Measurements from ENCODE around the gene ELK4. TPM values are rescaled to one million over a fixed set of nuclear protein-coding genes. Genes with fewer than 3 reads are reported as not detected.

Gene ELK4
- total RNA-seq, 1 donor from 2014 or later, result 16.1 TPM

DNA sequence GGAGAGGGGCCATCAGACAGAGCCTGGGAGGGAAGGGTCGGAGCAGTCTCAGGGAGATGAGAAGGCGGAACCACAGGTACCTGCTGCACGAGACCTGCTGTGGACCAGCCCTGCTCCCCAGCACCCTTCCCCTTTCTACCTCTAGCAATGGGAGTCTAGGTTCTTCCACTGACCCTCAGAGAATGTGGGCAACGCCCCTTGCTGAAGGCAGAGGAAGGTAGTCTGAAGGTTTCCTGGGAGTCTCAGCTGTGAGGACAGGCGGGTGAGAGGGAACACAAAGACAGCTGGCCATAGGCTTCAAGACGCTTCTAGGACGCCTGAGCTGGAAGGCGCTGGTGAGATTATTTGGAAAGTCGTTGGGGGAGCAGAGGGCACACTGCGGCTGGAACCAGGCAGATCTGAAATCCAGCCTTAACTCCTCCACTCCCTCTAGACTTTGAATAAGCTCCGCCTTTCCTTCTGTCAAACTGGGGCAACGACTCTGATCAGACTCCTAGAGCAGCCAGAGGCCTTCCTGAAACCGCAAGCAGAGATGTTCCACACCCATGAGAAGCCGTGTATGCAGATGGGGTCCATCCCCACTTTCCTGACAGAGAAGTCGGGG, 30.4 kb upstream of the ELK4 start:
- no peaks in the 10 kb centered on the region for H3K27me3 ChIP-seq (ENCODE audit: control insufficient read depth, insufficient read depth, low read length)
- no peak overlapping the region for H3K4me3 ChIP-seq (ENCODE audit: low read depth, low read length)
- TF ChIP-seq, protein P1, sequence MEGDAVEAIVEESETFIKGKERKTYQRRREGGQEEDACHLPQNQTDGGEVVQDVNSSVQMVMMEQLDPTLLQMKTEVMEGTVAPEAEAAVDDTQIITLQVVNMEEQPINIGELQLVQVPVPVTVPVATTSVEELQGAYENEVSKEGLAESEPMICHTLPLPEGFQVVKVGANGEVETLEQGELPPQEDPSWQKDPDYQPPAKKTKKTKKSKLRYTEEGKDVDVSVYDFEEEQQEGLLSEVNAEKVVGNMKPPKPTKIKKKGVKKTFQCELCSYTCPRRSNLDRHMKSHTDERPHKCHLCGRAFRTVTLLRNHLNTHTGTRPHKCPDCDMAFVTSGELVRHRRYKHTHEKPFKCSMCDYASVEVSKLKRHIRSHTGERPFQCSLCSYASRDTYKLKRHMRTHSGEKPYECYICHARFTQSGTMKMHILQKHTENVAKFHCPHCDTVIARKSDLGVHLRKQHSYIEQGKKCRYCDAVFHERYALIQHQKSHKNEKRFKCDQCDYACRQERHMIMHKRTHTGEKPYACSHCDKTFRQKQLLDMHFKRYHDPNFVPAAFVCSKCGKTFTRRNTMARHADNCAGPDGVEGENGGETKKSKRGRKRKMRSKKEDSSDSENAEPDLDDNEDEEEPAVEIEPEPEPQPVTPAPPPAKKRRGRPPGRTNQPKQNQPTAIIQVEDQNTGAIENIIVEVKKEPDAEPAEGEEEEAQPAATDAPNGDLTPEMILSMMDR (IDR thresholded peaks at IDR 0.05; ENCODE audit: insufficient read depth, low read length, poor library complexity, severe bottlenecking), result no peak
- no peak for DNase-seq (ENCODE audit: low read depth)
- H3K36me3 ChIP-seq (ENCODE audit: control insufficient read depth, insufficient read depth, low read length), result peaks cover 1% of the 10 kb centered on the region

DNA sequence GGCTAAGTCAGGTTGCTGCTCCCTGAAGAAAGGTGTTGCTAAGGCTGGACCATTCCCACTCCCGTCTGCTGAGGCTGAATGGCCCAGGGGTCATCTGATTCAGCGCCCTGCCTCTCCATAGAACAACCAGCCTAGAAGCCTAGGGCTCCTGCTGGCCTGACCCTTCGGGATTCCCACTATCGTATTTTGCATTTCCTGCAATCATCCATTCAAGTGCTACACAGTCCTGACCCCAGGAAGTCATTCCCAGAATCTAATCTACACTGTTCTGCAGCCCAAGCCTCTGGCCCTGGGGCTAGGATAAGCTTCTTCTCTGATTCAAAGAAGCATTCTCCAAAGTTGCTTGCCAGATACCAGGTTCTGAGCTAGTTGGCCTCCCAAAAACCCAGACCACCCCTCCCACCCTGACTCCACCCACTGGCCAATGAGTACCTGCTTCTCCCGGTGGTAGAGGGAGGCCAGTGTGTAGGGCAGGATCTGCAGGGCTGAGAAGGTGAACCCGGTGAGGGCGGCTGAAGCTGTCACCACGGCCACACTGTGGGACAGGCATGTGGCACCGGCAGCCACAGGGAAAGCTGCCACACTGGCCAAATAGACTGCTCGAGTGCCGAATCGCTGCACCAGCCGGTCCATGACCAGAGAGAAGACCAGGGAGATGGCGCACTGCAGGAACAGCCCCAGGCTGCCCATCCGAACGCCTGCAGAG, 29.8 kb upstream of the ELK4 start:
- peaks cover 1% of the 10 kb centered on the region for H3K36me3 ChIP-seq (ENCODE audit: control insufficient read depth, insufficient read depth, low read length)
- H3K4me3 ChIP-seq (ENCODE audit: low read depth, low read length), result no peak overlapping the region
- no peak for DNase-seq (ENCODE audit: low read depth)
- TF ChIP-seq, protein P1 (IDR thresholded peaks at IDR 0.05; ENCODE audit: insufficient read depth, low read length, poor library complexity, severe bottlenecking), result no peak
- no peaks in the 10 kb centered on the region for H3K27me3 ChIP-seq (ENCODE audit: control insufficient read depth, insufficient read depth, low read length)

DNA sequence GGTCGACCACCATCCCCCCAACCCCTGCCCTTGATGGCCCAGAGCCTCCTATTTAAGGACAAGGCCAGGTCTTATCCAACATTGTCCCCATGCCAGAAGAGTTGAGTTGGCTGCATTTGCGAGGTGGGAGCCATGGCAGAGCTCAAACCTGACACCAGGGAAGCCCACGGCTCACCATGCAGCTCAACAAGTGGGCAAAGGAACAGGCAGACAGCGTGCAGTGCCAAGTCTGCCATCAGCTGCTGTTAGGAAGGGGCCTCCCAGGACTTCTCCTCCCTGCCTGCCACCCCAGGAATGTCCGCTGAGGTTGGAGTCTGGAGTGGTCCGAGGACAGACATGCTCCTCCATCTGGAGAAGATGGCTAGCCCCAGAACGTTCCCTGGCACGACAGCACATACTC, 28.6 kb upstream of the ELK4 start:
- peaks cover 1% of the 10 kb centered on the region for H3K36me3 ChIP-seq (ENCODE audit: control insufficient read depth, insufficient read depth, low read length)
- no peak overlapping the region for H3K4me3 ChIP-seq (ENCODE audit: low read depth, low read length)
- TF ChIP-seq, protein P1 (IDR thresholded peaks at IDR 0.05; ENCODE audit: insufficient read depth, low read length, poor library complexity, severe bottlenecking), result no peak
- H3K27me3 ChIP-seq (ENCODE audit: control insufficient read depth, insufficient read depth, low read length), result no peaks in the 10 kb centered on the region
- DNase-seq (ENCODE audit: low read depth), result no peak

DNA sequence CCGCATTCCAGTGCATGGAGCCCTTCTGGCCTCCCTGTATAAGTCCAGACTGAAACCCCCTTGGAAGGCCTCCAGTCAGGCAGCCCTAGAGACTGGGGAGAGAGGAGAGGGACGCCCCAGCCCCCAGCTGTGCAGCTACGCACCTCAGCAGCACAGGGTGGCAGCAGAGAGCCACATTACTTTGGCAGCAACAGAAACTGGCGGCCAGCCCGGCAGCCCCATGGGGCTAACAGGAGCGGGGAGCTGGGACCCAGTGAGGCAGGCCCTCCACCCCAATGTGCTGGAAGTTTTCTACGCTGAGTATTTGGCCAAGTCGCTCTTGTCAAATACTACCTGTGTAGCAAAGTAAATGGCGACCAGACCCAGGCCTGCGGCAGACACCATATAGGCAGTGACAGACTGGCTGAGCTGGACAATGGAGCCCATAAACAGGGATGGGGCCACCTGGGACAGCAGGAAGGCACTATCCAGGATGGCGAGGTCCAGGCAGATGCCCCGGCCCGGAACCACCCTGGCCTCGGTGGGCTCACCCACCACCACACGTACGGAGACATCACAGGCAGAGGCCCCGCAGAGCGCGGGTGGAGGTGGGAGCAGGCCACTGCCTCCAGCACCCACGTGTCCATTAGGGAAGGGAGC, 27.3 kb upstream of the ELK4 start:
- TF ChIP-seq, protein P1 (IDR thresholded peaks at IDR 0.05; ENCODE audit: insufficient read depth, low read length, poor library complexity, severe bottlenecking), result peak; percentile 88
- DNase-seq (ENCODE audit: low read depth), result no peak
- peaks cover 1% of the 10 kb centered on the region for H3K36me3 ChIP-seq (ENCODE audit: control insufficient read depth, insufficient read depth, low read length)
- H3K27me3 ChIP-seq (ENCODE audit: control insufficient read depth, insufficient read depth, low read length), result no peaks in the 10 kb centered on the region
- no peak overlapping the region for H3K4me3 ChIP-seq (ENCODE audit: low read depth, low read length)

DNA sequence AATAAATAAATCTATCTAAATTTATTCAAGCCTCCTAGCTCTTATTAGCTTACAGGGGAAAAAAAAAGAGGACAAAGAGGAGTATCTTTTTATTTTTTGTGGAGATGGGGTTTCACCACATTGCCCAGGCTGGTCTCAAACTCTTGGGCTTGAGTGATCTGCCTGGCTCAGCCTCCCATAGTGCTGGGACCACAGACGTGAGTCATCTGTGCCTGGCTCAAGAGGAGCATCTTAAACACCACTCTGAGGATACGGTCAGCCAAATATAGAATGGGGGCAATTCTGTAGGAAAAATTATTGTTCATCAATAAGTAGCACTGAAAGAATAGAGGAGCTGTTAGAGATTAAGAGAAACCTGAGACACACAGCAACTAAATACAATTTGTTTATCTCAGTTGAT, 24.4 kb upstream of the ELK4 start:
- TF ChIP-seq, protein P1 (IDR thresholded peaks at IDR 0.05; ENCODE audit: insufficient read depth, low read length, poor library complexity, severe bottlenecking), result no peak
- no peaks in the 10 kb centered on the region for H3K27me3 ChIP-seq (ENCODE audit: control insufficient read depth, insufficient read depth, low read length)
- peaks cover 1% of the 10 kb centered on the region for H3K36me3 ChIP-seq (ENCODE audit: control insufficient read depth, insufficient read depth, low read length)
- H3K4me3 ChIP-seq (ENCODE audit: low read depth, low read length), result no peak overlapping the region
- DNase-seq (ENCODE audit: low read depth), result no peak
